LHCN-M2 (cell line): ENCODE measurements around the gene AOPEP. TPM values are rescaled to one million over a fixed set of nuclear protein-coding genes. Genes with fewer than 3 reads are reported as not detected.
A peak's percentile ranks its signal among the peaks of the same experiment; 100 is the strongest.

Experiments
- DNase-seq: peaks from one replicate; pipeline ENCODE4 v3.0.0-alpha.2; 2012; ENCODE audit warnings: low read depth
- total RNA-seq: library from RNA; depleted of rRNA; stranded (reverse); fragments of >200 nt; gene quantifications from 2 replicates; pipeline ENCODE4 v1.2.3, GENCODE V29; 2014

AOPEP gene
- total RNA-seq, 1 experiment from 2014 or later: 114 TPM

DNA sequence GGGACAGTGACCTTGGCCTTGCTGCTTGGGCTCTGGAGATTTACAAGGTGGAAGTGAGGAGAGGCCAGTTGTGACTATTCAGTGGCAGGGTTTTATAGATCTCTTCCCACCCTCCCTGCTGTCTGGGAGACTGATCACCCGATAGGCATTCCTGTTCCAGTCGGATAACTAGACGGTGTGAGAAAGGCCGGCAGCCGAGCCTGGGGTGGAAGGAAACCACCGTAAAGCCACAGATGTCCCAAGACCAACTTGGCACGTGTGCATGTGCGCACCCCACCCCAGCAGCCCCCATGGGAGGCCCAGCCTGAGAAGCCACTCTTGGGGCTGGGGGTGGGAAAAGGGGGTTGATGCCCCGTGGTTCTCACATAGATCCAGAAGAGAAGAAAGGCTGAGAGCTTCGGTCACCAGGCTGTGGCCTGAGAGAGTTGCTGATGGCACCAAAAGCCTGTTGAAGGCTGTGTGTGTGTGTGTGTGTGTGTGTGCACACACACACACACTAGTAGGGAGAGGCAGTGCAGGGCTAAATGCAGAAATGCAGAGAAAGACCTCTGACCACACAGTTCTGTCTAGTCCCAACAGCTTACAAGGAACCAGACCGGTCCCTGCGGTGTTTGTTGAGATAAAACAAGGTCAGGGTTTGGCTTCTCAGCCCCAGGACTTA is 365.2 kb downstream of the AOPEP start:
- peak; percentile 86 for DNase-seq

DNA sequence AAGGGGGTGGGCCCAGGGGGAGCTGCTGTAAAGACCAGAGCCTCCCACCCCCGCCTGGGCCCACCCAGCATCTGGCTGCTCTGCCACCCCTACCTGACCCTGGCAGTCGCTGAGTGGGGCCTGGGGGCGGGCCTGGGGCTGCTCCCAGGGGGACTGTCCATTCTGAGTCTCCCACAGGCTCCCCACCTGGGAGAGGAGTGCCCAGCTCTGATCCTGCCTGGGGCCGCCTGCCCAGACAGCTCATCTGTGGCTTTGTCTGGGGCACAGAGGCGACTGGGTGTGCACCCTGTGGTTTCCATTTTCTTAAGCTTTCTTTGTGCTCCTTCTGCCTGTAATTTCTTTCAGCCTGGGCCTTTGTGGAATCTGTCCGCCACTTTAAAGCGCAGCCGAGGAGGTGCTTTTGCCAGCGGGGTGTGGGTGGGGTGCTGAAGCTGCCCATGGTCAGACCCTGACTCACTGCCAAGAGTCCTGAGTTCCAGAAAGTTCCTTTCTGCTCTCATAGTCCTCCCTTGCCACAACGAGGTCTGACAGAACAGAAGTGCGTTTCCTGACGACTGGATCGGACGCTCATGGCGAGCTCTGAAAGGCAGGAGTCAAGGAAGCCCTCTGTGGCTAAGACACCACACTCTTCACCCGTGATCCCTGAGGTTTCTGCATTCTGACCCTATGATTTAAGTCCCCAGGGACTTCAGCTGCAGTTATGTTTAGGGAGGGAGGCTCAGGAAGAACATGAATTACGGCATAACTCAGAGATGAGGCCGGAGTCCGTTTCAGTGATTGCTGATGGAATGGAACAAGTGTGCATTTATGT is 366.0 kb downstream of the AOPEP start:
- DNase-seq: peak; percentile 98

DNA sequence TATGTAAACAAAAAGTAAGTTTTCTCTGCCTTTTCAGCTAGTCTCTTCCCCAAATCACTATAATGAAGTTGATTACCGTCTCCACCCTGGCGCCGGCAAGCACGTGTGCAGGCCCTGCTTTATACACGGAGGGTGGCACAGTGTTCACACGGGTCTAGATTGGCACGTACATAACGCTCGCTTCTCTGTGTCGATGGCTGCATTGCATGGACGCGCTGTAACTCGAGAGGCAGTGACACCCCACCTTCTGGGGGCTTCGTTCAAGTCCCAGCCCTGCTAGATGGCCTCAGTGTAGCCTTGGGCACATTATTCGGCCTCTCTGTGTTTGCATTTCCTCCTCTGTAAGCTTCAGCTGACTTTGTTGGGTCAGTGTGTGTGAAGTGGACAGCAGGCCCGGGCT is 367.1 kb downstream of the AOPEP start:
- no peak for DNase-seq

DNA sequence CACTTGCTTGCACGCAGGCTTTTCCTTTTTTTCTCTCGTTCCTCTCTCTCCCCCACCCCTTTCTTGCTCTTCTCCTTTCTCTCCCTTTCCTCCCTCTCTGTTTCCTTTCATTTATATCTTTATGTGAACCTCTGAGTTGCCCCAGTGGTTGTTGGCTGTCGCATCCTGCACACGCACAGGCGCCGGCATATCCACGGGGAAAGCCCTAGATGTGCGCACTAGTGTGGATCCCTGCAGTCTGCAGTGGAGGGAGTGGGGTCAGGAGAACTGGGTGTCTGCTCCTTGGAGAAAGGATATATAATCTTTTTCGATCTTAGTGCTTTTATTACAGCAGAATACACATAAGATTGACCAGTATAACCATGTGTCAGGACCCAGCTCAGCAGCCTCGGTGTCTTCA is 367.5 kb downstream of the AOPEP start:
- DNase-seq: no peak

DNA sequence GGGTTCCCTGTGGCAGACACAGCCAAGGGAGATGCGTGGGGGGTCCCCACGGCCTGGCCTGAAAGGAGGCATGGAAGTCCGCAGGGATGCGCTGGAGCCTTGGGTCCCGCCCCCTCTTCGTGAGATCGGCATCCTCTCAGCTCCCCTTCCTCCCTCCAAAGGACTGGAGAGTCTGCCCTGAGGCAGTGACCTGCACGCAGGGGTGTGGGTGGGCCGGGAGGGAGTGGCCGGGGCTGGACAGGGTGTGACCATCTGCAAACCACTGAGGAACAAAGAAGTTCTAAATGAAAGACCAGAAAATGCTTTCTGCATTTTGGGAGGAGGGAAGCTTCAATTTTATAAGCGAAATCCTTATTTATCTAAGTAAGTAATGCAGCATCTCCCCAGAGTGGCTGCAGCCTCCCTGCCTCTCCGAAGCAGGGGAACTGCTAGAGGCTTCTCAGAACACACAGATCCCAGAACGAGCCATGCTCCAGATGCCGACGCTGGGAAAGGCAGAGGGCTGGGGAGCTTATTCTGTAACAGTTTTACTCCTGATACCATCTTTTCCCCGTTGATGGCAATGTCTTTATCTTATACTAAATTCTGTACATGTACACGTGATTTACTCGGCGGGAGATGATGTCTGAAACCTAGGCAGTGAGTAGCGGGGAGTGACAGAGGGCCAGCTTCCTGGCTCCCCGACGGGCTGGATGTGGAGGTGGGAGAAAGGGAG is 369.3 kb downstream of the AOPEP start:
- no peak for DNase-seq

DNA sequence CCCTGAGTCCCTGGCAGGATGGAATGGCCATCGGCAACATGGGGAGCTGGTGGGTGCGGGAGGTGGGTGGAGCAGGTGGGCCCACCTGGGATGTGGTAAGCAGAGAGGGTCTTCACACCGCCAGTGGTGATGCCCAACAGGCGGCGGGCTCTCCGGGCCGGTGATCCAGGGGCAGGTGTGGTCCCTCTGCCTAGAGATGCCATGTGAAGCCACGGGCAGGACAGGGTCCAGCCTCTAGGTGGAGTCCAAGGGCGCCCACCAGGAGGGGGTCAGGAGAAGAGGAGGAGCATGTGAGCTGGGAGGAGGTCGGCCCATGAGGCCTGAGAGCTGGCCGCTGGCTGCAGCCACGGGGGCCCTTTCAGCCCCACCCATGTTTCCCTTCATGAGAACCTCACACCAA is 369.9 kb downstream of the AOPEP start:
- DNase-seq: no peak

DNA sequence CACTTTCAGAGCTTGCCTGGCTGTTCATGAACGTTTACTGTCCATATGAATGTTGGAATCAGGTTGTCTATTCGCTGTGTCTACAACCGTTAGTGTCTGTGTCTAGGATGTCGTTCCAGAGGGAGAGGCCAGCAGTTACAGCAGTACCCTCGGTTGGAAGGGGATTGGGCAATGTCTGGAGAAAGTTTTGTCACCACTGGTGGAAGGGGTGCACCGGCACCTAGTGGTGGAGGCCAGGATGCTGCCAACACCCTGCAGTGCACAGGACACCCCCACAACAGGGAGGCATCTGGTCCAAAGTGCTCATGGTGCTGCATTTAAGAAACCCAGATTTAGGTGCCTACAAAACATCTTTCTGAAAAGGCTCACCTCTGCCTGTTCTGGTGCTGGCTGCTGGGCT is 370.3 kb downstream of the AOPEP start:
- no peak for DNase-seq

DNA sequence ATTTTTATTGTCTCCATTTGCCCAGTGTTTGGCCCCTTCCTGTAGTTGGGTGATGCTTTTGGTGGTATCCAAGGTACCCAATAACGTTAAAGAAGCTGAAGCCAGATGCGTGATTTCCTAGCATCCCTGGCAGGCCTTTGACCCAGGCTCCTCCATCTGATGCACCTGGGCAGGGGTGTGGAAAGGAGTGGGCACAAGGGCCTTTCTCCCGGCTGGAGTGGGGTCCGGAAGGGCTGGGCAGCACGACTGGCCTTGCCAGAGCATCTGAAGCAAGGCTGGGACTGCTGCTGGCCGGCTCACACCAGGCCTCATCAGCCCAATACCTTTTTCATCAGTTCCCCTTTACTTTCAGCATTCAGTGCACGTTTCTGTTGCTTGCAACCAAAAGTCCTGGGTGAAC is 370.8 kb downstream of the AOPEP start:
- no peak for DNase-seq

DNA sequence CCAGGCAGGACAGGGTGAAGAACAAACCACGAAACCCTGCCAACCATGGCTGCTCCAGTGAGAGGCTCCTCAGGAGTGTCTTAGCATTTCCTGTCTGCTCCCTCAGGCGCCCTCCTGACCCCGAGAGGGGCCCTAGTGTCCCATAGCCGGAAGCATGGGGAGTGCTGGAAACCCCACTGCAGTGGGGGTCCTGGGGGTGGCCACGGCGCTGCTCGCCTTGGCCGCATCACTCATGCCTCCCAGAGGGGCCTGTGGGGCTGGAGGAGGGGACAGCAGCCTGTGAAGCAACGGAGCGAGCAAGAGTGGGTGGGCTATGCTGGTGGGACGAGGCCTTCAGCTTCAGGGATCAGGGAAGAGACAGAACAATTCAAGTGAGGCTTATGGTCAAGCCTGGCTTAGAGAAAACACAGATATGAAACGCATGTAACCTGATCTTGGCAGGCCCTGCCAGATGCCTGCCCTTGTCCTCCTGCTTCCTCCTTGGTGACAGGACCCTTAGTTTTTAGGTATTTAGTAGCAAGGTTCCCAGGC is 372.0 kb downstream of the AOPEP start:
- DNase-seq: no peak

DNA sequence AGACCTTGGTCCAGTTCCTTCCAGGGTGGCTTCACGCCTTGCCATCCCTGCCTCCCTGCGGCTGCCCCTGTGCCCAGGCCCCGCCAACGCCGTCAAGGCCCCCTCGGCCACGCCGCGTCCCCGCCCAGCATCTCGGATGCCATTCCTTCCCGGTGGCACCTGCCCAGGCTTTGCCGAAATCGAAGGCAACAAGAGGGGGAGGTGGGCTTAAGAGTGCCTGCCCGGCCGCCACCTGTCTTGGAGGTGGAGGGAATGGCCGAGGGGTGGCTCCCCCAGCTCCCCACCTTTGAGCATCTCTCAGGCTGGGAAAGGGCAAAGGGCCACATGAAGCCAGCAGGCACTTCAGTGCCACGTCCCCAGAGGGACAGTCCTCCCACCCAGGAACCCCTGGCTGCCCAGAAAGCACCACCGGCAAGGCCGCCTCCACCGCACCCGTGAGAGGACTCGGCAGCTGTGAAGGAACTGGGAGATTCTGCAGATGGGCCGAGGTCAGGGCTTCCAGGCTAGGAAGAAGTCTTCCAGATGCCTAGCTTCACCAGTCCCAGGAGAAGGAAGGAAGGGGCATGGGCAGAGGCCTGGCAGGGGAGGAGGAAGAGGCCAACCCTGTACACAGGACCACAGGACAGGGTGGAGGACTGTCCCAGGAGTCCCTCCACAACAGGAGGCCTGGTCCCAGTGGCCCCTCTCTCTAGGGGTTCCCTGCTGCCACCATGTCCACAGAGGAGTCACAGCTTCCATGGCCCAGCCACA is 373.0 kb downstream of the AOPEP start:
- DNase-seq: no peak

DNA sequence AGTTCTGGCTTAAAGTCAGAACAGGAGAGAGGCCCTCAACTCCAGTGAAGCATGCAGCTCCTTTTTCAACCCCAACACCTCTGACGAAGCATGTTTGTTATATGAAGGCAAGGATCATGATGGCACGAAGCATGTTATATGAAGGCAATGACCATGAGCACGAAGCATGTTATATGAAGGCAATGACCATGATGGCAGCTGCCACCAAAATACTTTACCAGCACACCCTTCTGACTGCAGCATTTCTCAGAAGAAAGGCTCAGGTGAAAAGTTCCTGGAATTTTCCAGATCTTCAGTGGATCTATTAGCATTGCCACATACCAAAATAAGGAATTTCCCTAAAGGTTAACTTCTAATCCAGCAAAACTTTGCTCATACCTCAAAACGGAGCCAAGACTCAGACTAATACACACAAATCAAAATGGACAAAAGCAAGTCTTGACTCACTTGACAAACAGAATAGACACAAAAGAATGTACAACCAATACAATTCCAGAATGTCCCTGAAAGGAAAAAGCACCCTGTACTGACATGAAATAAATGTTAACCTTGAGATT is 373.6 kb downstream of the AOPEP start:
- DNase-seq: no peak

DNA sequence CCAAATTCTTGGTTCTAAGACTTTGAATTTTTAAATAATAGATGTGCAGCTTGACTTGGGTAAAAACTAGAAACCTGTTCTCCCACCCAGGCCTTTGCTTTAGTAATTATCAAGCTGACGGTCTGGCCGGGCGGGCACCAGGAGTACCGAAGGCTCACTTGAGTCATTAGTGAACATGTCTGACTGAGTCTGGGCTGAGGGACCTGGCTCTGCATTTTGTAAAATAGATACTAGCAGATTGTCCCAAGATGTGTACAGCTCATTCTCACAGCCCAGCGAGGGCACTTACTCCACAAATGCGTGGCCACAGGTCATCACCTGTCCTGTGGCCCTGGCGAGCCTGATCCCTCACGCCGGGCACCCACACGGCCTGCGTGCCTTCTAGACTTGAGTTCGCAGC is 374.8 kb downstream of the AOPEP start:
- no peak for DNase-seq

DNA sequence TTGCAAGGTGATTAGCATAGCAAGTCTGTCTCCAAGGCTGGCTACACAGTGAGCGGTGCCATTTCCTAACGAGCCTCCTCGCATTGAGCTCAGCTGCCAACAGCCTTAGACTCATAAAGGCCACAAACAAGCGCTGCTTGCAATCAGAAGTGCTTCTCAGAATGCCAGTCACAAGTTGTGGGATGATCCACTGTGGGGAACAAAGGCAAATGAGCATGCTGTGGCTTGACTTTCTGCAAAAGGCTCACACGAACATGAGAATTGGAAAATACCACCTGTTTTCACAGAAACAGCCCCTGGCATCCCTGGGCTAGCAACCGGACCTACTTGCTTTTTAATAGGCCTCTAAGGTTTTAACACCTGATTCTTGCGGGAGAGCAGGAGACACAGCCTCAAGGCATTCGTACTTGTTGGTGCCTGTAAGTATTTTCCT is 375.5 kb downstream of the AOPEP start:
- DNase-seq: no peak

DNA sequence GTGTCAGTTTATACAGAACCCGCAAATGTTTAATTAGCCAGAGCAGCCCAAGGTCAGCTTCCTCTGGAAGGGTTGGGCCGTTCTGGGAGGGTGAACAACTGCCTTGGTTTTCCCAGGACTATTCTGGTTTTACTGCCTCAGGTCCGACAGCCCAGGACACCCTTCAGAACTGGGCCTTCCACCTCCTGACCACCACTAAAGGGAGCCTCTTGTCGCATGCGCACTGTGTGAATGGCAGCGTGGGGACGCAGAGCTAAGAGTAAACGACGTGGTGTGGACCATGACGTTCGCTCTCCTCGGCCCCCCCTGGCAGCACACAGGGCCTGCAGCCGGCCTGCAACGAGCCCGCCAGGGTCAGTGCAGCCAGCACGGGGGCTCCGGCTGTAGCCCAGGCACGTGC is 376.1 kb downstream of the AOPEP start:
- no peak for DNase-seq

DNA sequence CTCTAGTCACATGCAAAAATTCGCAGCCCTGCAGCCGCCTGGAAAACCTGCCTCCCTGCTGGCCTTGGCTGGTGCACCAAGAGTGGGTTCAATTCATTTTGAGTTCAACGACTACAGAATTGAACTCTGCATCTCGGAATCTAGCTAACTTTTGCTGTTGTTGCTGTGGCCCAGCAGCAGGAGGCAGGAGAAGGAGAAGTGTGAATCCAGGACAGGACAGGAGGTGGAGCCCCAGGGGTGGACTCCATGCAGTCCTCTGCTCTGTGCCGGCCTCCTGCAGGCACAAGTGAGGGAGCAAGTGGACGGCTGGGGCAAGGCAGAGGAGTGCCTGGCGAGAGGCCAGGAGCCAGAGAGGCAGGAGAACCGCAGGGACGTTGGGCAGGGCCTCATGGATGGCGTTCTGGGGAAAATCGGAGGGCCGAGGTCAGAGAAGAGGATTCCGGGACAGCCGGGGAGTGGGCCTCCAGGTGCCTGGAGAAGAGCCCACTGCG is 376.8 kb downstream of the AOPEP start:
- DNase-seq: no peak

DNA sequence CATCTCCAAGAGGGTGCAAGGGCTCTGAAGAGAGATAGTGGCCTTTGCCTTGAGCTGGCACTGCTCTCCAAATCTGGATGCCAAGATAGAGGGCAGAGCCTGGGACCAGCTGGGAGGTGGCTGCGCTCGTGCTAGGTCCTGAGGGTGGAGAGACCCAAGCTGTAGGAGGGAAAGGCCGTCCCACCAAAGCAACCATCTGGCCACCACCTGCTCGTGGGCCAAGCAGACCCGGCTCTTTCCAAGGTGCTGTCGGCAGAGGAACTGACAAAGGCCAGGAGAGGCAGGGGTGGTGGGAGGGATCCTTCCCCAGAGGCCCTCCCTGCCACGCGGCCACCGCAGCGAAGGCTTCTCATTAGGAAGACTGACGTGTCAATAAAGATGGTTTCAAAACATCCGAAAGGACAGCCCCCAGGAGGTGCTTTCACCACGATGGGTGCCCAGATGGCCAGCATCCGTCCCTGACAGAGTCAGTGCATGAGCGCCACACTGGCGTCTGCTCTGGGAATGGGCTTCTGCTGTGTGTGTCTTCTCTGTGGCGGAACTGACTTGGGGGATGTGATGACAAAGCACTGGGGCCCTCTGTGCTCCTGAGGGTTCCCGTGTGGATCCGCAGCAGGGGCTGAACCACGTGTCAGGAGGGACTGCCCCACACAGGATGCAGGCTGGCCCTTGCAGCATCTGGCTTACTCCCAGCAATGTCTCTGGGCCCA is 377.5 kb downstream of the AOPEP start:
- DNase-seq: no peak

DNA sequence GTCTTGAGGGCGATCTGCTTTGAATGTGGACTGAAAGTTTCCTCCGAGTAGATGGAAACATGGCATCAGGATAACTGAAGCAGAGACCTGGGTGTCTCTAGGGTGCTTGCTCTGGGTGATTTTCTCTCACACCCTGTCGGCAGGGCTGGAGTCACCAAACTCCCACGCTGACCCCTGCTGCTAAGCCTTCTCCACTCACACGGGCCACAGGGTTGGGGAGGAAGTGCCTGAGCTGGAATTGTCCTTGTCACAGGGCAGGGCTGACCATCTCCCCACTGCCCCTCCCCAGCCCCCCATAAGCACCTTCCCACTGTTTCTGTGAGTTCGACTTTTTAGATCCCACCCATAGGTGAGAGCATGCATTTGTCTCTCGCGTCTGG is 378.1 kb downstream of the AOPEP start:
- DNase-seq: no peak

DNA sequence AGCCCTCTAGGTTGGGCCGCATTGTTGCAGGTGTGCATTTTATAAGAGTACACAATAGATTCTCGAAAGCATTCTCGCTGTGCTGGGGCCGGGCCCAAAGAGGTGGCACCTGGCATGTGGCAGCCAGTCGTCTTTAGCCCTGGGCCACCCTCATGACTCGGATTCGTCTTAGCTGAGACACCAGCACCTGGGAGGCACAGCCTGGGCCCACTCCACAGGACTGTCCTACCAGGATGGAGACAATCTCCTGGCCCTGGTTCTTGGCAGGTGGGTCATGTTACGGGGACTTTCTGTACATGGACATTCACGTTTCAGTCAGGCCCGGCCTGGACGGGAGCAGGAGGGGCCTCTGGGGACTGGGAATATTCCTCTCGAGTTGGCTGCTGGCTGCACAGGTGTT is 378.5 kb downstream of the AOPEP start:
- no peak for DNase-seq

DNA sequence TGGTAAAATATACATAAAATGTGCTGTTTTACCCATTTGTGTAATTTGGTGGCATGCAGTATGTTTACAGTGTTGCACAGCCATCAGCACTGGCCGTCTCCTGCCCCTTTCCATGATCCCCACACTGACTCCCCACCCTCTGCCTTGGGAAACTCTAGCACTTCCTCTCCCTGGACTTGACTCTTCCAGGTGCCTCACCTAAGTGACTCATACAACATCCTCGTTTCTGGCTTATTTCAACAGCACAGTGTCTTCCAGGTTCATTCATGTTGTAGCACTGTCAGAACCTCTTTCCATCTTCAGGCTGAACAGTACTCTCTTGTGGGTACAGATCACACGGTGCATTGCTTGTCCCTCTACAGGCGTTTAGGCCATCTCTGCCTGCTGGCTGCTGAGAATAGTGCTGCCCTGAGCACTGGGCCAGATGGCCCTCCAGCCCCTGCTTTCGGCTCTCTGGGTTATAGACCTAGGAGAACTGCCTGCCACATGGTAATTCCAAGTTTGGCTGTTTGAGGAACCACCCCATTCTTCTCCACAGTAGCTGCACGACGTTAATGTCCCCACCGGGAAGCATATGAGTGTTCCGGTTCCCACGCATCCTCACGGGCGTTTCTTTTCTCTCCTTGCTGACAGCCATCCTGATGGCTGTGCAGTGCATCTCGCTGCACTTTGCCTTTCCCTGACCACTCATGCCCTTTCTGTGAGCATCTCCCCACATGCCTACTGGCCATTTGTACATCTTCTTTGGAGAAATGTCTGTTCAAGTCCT is 379.2 kb downstream of the AOPEP start:
- DNase-seq: no peak
